B cell (primary cell): Measurements from ENCODE around the gene IL17RE. TPM values are rescaled to one million over a fixed set of nuclear protein-coding genes. Genes with fewer than 3 reads are reported as not detected.
A peak's percentile ranks its signal among the peaks of the same experiment; 100 is the strongest.

ENCODE experiments used
- ATAC-seq: fragments of 200-7000 bp; cut with Tn5 transposase; one replicate; pipeline ENCODE4 v1.10.0; 2021; ENCODE audit warnings: low read depth, mild to moderate bottlenecking, moderate number of reproducible peaks, moderate library complexity
- CTCF ChIA-PET: fragments of 350-600 bp; sonication (Branson Sonifier 250); formaldehyde crosslinking; loops from one replicate; lab custom pipeline; 2021; ENCODE audit warnings: antibody characterized with exemption, inconsistent platforms; lab: Charles Lee
- POLR2A ChIA-PET: fragments of 350-600 bp; sonication (Branson Sonifier 250); formaldehyde crosslinking; loops from one replicate; lab custom pipeline; 2021; ENCODE audit warnings: antibody characterized with exemption; lab: Charles Lee
- DNase-seq: peaks from one replicate; pipeline ENCODE4 v3.0.0; 2013
- H2AFZ ChIP-seq: 2 replicates; pipeline ENCODE4 v1.6.1; 2012; ENCODE audit warnings: mild to moderate bottlenecking, low read depth, low read length; ENCODE audit not compliant: insufficient read depth, poor library complexity, severe bottlenecking
- H3K27ac ChIP-seq, 2 donors: 1 replicate in 1 of 2; 2 replicates in 1 of 2; pipeline ENCODE4 v1.5.1; 2012 to 2013; ENCODE audit warnings: low read length in 2 of 2, mild to moderate bottlenecking in 2 of 2, moderate library complexity in 1 of 2
- H3K27me3 ChIP-seq, 4 experiments: fragments of 200-600 bp in 1 of 4; sonication (generic) in 1 of 4; replicated peaks in 1 of 4; 1 replicate in 2 of 4; 2 replicates in 2 of 4; pipeline versions ENCODE4 v1.6.1 to v1.7.0; 2013 to 2016; ENCODE audit warnings: low read length in 3 of 4, mild to moderate bottlenecking in 2 of 4, mixed read lengths in 1 of 4, moderate library complexity in 1 of 4; ENCODE audit not compliant: insufficient read depth in 4 of 4, control insufficient read depth in 3 of 4; ENCODE audit errors: control extremely low read depth in 1 of 4
- H3K36me3 ChIP-seq, 2 experiments: replicated peaks in 1 of 2; 1 replicate in 1 of 2; 2 replicates in 1 of 2; pipeline versions ENCODE4 v1.6.1 to v1.7.1; 2013; ENCODE audit warnings: low read length in 1 of 2; ENCODE audit not compliant: insufficient read depth in 2 of 2, control insufficient read depth in 1 of 2; ENCODE audit errors: control extremely low read depth in 1 of 2, extremely low read depth in 1 of 2
- H3K4me1 ChIP-seq, 2 donors: fragments of 200-600 bp in 1 of 2; sonication (generic) in 1 of 2; 1 replicate in 1 of 2; 2 replicates in 1 of 2; pipeline versions ENCODE4 v1.5.1 to v1.6.1; 2013 to 2017; ENCODE audit warnings: low read length in 2 of 2; ENCODE audit not compliant: control insufficient read depth in 2 of 2, insufficient read depth in 2 of 2
- H3K4me2 ChIP-seq: replicated peaks from 2 replicates; pipeline ENCODE3; 2012; ENCODE audit warnings: mild to moderate bottlenecking, low read depth, low read length; ENCODE audit not compliant: poor library complexity, severe bottlenecking
- H3K4me3 ChIP-seq, 5 experiments: fragments of 200-600 bp in 1 of 5; sonication (generic) in 1 of 5; 1 replicate in 3 of 5; 2 replicates in 2 of 5; pipeline versions ENCODE4 v1.5.1 to v1.7.0; 2011 to 2016; ENCODE audit warnings: low read length in 4 of 5, mild to moderate bottlenecking in 4 of 5, low read depth in 2 of 5, control low read depth in 1 of 5, moderate library complexity in 1 of 5; ENCODE audit not compliant: insufficient read depth in 1 of 5; ENCODE audit errors: control extremely low read depth in 1 of 5, extremely low read depth in 1 of 5
- H3K79me2 ChIP-seq: fragments of 200-600 bp; sonication (generic); one replicate; pipeline ENCODE4 v1.6.0; 2016; ENCODE audit warnings: low read length; ENCODE audit not compliant: control insufficient read depth, insufficient read depth
- H3K9ac ChIP-seq: fragments of 200-600 bp; sonication (generic); 2 replicates; pipeline ENCODE4 v1.6.1; 2017; ENCODE audit warnings: mild to moderate bottlenecking, low read length, moderate library complexity
- H3K9me3 ChIP-seq, 3 donors: one replicate each; pipeline versions ENCODE4 v1.6.1 to v1.7.1; 2013; ENCODE audit warnings: low read length in 2 of 3; ENCODE audit not compliant: control insufficient read depth in 2 of 3, insufficient read depth in 1 of 3; ENCODE audit errors: control extremely low read depth in 1 of 3
- H4K20me1 ChIP-seq: 2 replicates; pipeline ENCODE4 v1.6.0; 2012; ENCODE audit warnings: mild to moderate bottlenecking, low read length; ENCODE audit not compliant: insufficient read depth, control insufficient read depth, poor library complexity, severe bottlenecking
- H3K27ac Mint-ChIP-seq: one replicate; pipeline ENCODE4 v1.8.0; 2021; ENCODE audit warnings: mixed read lengths
- H3K27me3 Mint-ChIP-seq: one replicate; pipeline ENCODE4 v1.8.0; 2021; ENCODE audit warnings: mixed read lengths
- H3K4me1 Mint-ChIP-seq: one replicate; pipeline ENCODE4 v1.8.0; 2021; ENCODE audit warnings: mixed read lengths
- H3K4me3 Mint-ChIP-seq: one replicate; pipeline ENCODE4 v1.8.0; 2021; ENCODE audit warnings: mixed read lengths
- H3K9me3 Mint-ChIP-seq: one replicate; pipeline ENCODE4 v1.8.0; 2022; ENCODE audit warnings: mixed read lengths; ENCODE audit not compliant: insufficient read depth
- EZH2 ChIP-seq: IDR thresholded peaks from 2 replicates; pipeline ENCODE4 v1.6.1; 2012; ENCODE audit warnings: borderline replicate concordance, low read depth, mild to moderate bottlenecking, moderate library complexity, low read length; ENCODE audit not compliant: insufficient read depth, poor library complexity, severe bottlenecking
- WGBS: methylation state at CpG from one replicate; pipeline ENCODE4 v1.1.5; 2013; ENCODE audit warnings: missing lambda C conversion rate; ENCODE audit not compliant: insufficient coverage; 5-methylcytosine and 5-hydroxymethylcytosine counted together
- intact Hi-C: fragments of 100-400 bp; cut with micrococcal nuclease; formaldehyde crosslinking; loops from one replicate; pipeline ENCODE4 v1.10.0; 2022
- polyA plus RNA-seq: library from polyadenylated mRNA; depleted of rRNA; stranded (reverse); fragments of >200 nt; gene quantifications from 2 replicates; pipeline ENCODE4 v1.2.3, GENCODE V29; 2012
- total RNA-seq, 2 donors: library from RNA; stranded (reverse); fragments of 120-200 nt in 1 of 2; gene quantifications; 1 replicate in 1 of 2; 2 replicates in 1 of 2; pipeline versions ENCODE4 v1.2.3 to v1.2.4, GENCODE V29; 2013 to 2022
- TF ChIP-seq, protein P1 (sequence below): fragments of 200-600 bp; IDR thresholded peaks from one replicate; pipeline ENCODE4 v1.8.0; 2022; ENCODE audit warnings: antibody characterized with exemption, mild to moderate bottlenecking

IL17RE gene
- total and polyA plus RNA-seq, 2 donors (not counting 1 experiment from before 2014, with no cell fraction given) = 0.37 TPM; not detected in 1

DNA sequence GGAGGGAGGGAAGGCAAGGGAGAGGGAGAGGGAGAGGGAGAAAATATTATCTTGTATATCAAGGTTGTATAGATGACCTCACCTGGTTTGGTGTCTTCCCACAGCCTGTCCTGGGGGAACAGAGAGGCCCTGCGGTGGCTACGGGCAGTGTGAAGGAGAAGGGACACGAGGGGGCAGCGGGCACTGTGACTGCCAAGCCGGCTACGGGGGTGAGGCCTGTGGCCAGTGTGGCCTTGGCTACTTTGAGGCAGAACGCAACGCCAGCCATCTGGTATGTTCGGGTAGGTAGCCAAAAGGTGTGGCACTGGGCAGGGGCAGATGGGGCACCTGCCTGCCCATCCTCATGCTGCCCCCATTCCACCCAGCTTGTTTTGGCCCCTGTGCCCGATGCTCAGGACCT is 38.1 kb downstream of the IL17RE start:
- Histone ChIP-seq H3K79me2 (peaks cover 6% of the 10 kb centered on the region), H2AFZ (no peak overlapping the region), H3K4me1 (no peaks in the 10 kb centered on the region), H3K4me3 (no peak overlapping the region), H3K4me2 (no peak overlapping the region), H3K36me3 (peaks cover 0 to 25% of the 10 kb centered on the region in 2 experiments), H3K9me3 (no peaks in the 10 kb centered on the region), H3K27ac (no peak overlapping the region), H4K20me1 (no peaks in the 10 kb centered on the region), H3K9ac (no peak overlapping the region), H3K27me3 (no peaks in the 10 kb centered on the region)
- H3K27ac Mint-ChIP-seq = no peak overlapping the region
- no peak for TF ChIP-seq EZH2
- TF ChIP-seq, protein P1, sequence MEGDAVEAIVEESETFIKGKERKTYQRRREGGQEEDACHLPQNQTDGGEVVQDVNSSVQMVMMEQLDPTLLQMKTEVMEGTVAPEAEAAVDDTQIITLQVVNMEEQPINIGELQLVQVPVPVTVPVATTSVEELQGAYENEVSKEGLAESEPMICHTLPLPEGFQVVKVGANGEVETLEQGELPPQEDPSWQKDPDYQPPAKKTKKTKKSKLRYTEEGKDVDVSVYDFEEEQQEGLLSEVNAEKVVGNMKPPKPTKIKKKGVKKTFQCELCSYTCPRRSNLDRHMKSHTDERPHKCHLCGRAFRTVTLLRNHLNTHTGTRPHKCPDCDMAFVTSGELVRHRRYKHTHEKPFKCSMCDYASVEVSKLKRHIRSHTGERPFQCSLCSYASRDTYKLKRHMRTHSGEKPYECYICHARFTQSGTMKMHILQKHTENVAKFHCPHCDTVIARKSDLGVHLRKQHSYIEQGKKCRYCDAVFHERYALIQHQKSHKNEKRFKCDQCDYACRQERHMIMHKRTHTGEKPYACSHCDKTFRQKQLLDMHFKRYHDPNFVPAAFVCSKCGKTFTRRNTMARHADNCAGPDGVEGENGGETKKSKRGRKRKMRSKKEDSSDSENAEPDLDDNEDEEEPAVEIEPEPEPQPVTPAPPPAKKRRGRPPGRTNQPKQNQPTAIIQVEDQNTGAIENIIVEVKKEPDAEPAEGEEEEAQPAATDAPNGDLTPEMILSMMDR = no peak
- no peak for DNase-seq
- no peaks in the 10 kb centered on the region for H3K9me3 Mint-ChIP-seq
- intact Hi-C loops = no loop called here
- 98% methylated on average over 9 of the region's 10 CpGs for WGBS
- no peaks in the 10 kb centered on the region for H3K27me3 Mint-ChIP-seq
- CTCF ChIA-PET = no interaction called here
- peaks cover 5% of the 10 kb centered on the region for H3K4me1 Mint-ChIP-seq
- no peak for ATAC-seq
- POLR2A ChIA-PET = no interaction called here
- no peak overlapping the region for H3K4me3 Mint-ChIP-seq

DNA sequence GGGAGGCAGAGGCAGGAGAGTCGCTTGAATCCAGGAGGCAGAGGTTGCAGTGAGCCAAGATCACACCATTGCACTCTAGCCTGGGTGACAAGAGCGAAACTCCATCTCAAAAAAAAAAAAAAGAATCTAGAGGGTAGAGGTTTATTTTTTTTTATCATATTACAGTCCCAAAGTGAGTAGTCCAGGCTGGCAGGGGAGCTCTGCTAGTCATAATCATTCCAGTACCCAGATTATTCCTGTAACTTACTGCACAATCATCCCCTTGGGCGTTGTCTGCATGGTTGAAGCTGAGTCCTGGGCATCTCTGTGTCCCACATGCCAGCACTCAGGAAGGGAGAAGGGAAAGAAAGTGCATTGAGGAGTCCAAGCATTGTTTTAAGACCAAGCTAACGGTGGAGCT is 39.5 kb downstream of the IL17RE start:
- Histone ChIP-seq H3K36me3 (peaks cover 0 to 18% of the 10 kb centered on the region in 2 experiments), H3K79me2 (peaks cover 4% of the 10 kb centered on the region), H3K9me3 (no peaks in the 10 kb centered on the region), H2AFZ (no peak overlapping the region), H3K27ac (no peak overlapping the region), H3K9ac (no peak overlapping the region), H3K4me2 (no peak overlapping the region), H3K4me1 (peaks cover 0 to 5% of the 10 kb centered on the region in 2 donors), H4K20me1 (no peaks in the 10 kb centered on the region), H3K4me3 (no peak overlapping the region), H3K27me3 (no peaks in the 10 kb centered on the region)
- H3K27me3 Mint-ChIP-seq = no peaks in the 10 kb centered on the region
- DNase-seq (no peak), ATAC-seq (no peak)
- H3K4me3 Mint-ChIP-seq = no peak overlapping the region
- H3K27ac Mint-ChIP-seq = peak overlapping the region; percentile 53
- H3K4me1 Mint-ChIP-seq = peaks cover 5% of the 10 kb centered on the region
- intact Hi-C loops = no loop called here
- H3K9me3 Mint-ChIP-seq = no peaks in the 10 kb centered on the region
- no peak for TF ChIP-seq EZH2
- ChIA-PET POLR2A (no interaction called here), CTCF (interaction anchor here (1.7 kb wide), 1 partner anchor 9 kb away, joined by 8 read pairs; the partner anchor contains the start of gene CRELD1)
- 86% methylated on average over 1 of the region's 4 CpGs for WGBS
